ENCODE results near the gene HTR1B.

HTR1B gene

DNA sequence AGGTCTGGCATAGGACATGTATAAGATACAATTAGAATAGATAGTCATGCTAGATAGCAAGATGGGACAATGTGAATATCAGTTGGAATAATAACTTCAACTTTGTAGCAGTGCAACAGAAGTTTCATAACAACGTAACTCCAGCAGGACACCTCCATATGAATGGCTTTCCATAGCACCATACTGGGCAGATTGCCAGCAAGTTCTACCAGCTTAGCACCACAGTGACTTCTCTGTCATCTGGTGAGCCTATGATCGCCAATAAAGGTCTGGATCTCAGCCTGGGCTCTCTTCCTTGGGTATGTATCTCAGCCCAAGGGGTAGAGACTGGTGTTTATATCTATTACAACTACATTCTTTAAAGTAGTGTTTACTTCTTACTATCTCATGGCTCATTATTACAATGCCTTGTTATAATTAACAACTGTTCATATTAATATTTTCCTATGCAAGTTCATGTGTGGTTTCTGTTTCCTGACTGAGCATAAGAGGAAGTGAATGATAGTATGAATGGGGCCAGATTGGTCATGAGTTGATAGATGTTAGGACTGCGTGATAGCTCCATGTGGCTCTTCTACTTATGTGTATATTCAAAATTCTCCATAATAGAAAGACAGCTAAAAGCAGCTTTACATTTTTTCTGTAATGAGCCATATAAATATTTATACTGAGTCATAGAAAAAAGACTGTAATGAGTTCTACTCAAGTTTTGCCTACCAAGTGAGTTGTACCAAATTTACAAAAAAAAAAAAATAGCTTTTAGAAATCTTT lies 22.9 kb downstream of the HTR1B start:
- Mint-ChIP-seq H3K4me1 (no peaks in the 10 kb centered on the region), H3K36me3 (ENCODE audit: low read depth) (no peaks in the 10 kb centered on the region), H3K9me3 (no peaks in the 10 kb centered on the region), H3K27ac (no peak overlapping the region), H3K4me3 (no peak overlapping the region), H3K27me3 (ENCODE audit: low read depth, poor library complexity) (no peaks in the 10 kb centered on the region)
- no peak for DNase-seq
- TF ChIP-seq CTCF (IDR thresholded peaks at IDR 0.05): no peak

DNA sequence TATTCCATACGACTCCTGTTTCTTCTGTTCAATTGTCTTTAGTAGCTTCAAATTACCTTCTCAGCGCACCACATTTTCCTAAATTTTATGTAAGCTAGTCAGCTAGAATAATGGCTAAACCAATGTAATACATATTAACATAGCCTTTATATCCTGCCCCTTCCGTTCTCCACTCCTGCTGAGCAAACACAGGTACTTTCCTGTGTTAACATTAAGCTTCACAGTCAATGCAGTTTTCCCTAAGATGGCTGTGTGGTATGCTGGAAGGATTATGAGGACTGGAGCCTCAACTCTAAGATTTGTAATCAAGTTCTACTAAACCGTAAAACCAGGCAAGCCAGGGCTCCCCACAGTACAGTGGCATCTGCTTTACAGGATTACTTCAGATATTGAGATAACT lies 29.4 kb downstream of the HTR1B start:
- no peak for TF ChIP-seq CTCF (IDR thresholded peaks at IDR 0.05)
- Mint-ChIP-seq H3K36me3 (ENCODE audit: low read depth) (no peaks in the 10 kb centered on the region), H3K4me3 (no peak overlapping the region), H3K4me1 (no peaks in the 10 kb centered on the region), H3K27me3 (ENCODE audit: low read depth, poor library complexity) (no peaks in the 10 kb centered on the region), H3K9me3 (no peaks in the 10 kb centered on the region), H3K27ac (no peak overlapping the region)
- DNase-seq: no peak

- H3K9me3 Mint-ChIP-seq: no peaks in the 10 kb centered on the region
- no peaks in the 10 kb centered on the region for H3K27me3 Mint-ChIP-seq (ENCODE audit: low read depth, poor library complexity)
- TF ChIP-seq CTCF (IDR thresholded peaks at IDR 0.05): no peak
- no peaks in the 10 kb centered on the region for H3K36me3 Mint-ChIP-seq (ENCODE audit: low read depth)
- DNase-seq: no peak
- no peak overlapping the region for H3K4me3 Mint-ChIP-seq
- H3K27ac Mint-ChIP-seq: no peak overlapping the region
- H3K4me1 Mint-ChIP-seq: no peaks in the 10 kb centered on the region
Measured at GRCh38 chr6:77430504-77430903, 32.8 kb downstream of the HTR1B start.

GRCh38 chr6:77425671-77426070 lies 37.6 kb downstream of the HTR1B start:
- no peaks in the 10 kb centered on the region for H3K9me3 Mint-ChIP-seq
- H3K27ac Mint-ChIP-seq: no peak overlapping the region
- no peak for DNase-seq

GRCh38 chr6:77425216-77425615 lies 38.1 kb downstream of the HTR1B start:
- TF ChIP-seq CTCF (IDR thresholded peaks at IDR 0.05): no peak
- H3K27ac Mint-ChIP-seq: no peak overlapping the region
- DNase-seq: no peak
- no peaks in the 10 kb centered on the region for H3K27me3 Mint-ChIP-seq (ENCODE audit: low read depth, poor library complexity)
- H3K4me1 Mint-ChIP-seq: no peaks in the 10 kb centered on the region
- no peak overlapping the region for H3K4me3 Mint-ChIP-seq
- no peaks in the 10 kb centered on the region for H3K36me3 Mint-ChIP-seq (ENCODE audit: low read depth)
- no peaks in the 10 kb centered on the region for H3K9me3 Mint-ChIP-seq

More at GRCh38 chr6:77425671-77426070, 37.6 kb downstream of the HTR1B start:
- Mint-ChIP-seq H3K4me3 (no peak overlapping the region), H3K4me1 (no peaks in the 10 kb centered on the region), H3K27me3 (ENCODE audit: low read depth, poor library complexity) (no peaks in the 10 kb centered on the region), H3K36me3 (ENCODE audit: low read depth) (no peaks in the 10 kb centered on the region)
- no peak for TF ChIP-seq CTCF (IDR thresholded peaks at IDR 0.05)

DNA sequence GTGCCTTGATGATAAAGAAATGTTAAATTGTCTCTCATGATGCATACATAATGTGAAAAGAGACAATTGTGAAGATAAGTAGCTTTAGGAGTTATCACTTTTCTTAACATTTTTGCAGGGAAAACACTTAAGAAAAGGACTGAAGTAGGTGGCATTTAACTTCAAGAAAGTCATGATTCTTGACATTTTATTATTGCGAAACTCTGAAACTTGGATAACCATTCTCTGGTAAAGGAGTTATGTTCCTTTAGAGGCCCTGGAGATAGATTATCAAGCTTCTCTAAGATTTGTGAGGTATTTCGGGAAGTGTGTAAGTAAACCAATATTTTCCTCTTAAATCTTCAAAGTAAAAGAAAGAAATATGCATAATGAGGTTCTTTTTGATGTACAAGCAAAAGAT lies 38.5 kb downstream of the HTR1B start:
- no peaks in the 10 kb centered on the region for H3K4me1 Mint-ChIP-seq
- no peak for TF ChIP-seq CTCF (IDR thresholded peaks at IDR 0.05)
- H3K9me3 Mint-ChIP-seq: no peaks in the 10 kb centered on the region
- no peak overlapping the region for H3K27ac Mint-ChIP-seq
- H3K36me3 Mint-ChIP-seq (ENCODE audit: low read depth): no peaks in the 10 kb centered on the region
- H3K27me3 Mint-ChIP-seq (ENCODE audit: low read depth, poor library complexity): no peaks in the 10 kb centered on the region
- no peak overlapping the region for H3K4me3 Mint-ChIP-seq
- DNase-seq: no peak

Data from nephron progenitor cell (in vitro differentiated cells).